ENCODE measurements around the gene TRAF3IP1.
A peak's percentile ranks its signal among the peaks of the same experiment; 100 is the strongest.
"Not testable (repeated sequence)": the region's sequence is repeated elsewhere in the genome, so short reads cannot be mapped to it uniquely, and the experiment has no call there.

Gene TRAF3IP1

DNA sequence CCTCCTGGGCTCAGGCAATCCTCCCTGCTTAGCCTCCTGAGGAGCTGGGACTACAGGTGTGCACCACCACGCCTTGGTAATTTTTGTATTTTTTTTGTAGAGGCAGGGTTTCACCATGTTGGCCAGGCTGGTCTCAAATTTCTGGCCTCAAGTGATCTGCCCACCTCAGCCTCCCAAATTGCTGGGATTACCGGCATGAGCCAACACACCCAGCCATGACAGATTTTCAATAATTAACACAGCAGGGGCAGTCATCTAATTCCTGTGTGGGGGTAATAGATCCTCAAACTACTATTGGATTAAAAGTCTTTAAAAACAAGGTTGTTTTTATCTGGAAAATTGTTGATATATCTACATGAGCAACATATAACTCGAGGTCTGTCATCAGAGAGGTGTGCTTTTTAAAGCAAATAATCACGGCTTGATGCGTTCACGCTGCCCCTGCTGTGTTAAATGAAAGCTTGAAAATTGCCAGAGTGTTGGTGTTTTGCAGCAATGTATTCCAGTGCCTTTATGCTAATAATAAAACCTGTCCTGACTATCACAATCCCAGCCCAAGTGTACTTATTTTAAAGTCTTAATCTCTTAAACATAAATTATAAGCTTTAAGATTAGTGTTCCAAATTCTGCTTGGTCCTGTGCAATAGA, 70.8 kb downstream of the TRAF3IP1 start:
- H3K9ac ChIP-seq (ENCODE audit: insufficient read length) = no peak overlapping the region
- no peak for DNase-seq (ENCODE audit: low read depth, low spot score)
- no peaks in the 10 kb centered on the region for H3K9me3 ChIP-seq (ENCODE audit: low read depth, low read length)
- TF ChIP-seq FOXP2 (optimal IDR thresholded peaks at IDR 0.05; ENCODE audit: control extremely low read depth, extremely low read length, insufficient read depth) (no peak), EZH2 (IDR thresholded peaks at IDR 0.05) (no peak), POLR2AphosphoS5 (IDR thresholded peaks at IDR 0.05; ENCODE audit: borderline replicate concordance, low read depth, low read length) (no peak)
- no peaks in the 10 kb centered on the region for H3K36me3 ChIP-seq (ENCODE audit: insufficient read depth, low read length)
- H3K4me3 ChIP-seq = no peak overlapping the region
- no peak overlapping the region for H3K27ac ChIP-seq

DNA sequence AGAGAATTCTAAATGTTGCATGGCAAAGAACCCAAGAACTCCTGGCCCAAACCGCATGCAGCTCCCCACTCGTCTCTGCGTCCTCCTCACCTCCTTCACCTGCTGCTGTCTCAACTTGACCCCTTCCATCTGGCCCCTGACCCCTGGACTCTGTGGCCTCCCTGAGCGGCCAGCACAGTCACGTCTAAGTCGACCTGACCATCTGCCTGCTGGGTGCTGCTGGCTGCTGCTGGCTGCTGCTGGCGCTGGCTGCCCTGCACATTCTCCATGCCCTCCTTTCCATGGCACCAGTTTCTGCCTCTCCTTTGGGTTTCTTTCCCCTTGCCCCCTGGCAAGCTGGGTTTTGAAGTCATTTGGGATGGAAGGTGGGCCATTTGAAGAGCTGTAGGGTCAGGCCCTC, 76.3 kb downstream of the TRAF3IP1 start:
- Histone ChIP-seq H3K4me3 (no peak overlapping the region), H3K36me3 (ENCODE audit: insufficient read depth, low read length) (no peaks in the 10 kb centered on the region), H3K27ac (no peak overlapping the region), H3K9ac (ENCODE audit: insufficient read length) (no peak overlapping the region), H3K9me3 (ENCODE audit: low read depth, low read length) (no peaks in the 10 kb centered on the region)
- TF ChIP-seq FOXP2 (optimal IDR thresholded peaks at IDR 0.05; ENCODE audit: control extremely low read depth, extremely low read length, insufficient read depth) = no peak
- TF ChIP-seq EZH2 (IDR thresholded peaks at IDR 0.05) = no peak
- no peak for TF ChIP-seq POLR2AphosphoS5 (IDR thresholded peaks at IDR 0.05; ENCODE audit: borderline replicate concordance, low read depth, low read length)
- no peak for DNase-seq (ENCODE audit: low read depth, low spot score)

DNA sequence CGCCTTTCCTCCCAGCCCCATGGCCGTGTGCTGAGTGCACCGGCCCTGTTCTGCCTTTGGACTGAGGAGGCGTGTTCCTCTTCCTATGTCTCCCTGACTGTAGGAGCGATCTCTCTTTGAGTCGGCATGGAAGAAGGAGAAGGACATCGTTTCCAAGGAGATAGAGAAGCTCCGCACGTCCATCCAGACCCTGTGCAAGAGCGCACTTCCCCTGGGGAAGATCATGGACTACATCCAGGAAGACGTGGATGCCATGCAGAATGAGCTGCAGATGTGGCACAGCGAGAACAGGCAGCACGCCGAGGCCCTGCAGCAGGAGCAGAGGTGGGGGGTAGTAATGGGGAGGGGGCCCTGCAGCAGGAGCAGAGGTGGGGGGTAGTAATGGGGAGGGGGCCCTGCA, 77.0 kb downstream of the TRAF3IP1 start:
- H3K9me3 ChIP-seq (ENCODE audit: low read depth, low read length) = no peaks in the 10 kb centered on the region
- no peak overlapping the region for H3K9ac ChIP-seq (ENCODE audit: insufficient read length)
- H3K4me3 ChIP-seq = no peak overlapping the region
- H3K27ac ChIP-seq = no peak overlapping the region
- DNase-seq (ENCODE audit: low read depth, low spot score) = no peak
- H3K36me3 ChIP-seq (ENCODE audit: insufficient read depth, low read length) = no peaks in the 10 kb centered on the region
- TF ChIP-seq POLR2AphosphoS5 (IDR thresholded peaks at IDR 0.05; ENCODE audit: borderline replicate concordance, low read depth, low read length) = no peak
- no peak for TF ChIP-seq FOXP2 (optimal IDR thresholded peaks at IDR 0.05; ENCODE audit: control extremely low read depth, extremely low read length, insufficient read depth)
- TF ChIP-seq EZH2 (IDR thresholded peaks at IDR 0.05) = no peak

DNA sequence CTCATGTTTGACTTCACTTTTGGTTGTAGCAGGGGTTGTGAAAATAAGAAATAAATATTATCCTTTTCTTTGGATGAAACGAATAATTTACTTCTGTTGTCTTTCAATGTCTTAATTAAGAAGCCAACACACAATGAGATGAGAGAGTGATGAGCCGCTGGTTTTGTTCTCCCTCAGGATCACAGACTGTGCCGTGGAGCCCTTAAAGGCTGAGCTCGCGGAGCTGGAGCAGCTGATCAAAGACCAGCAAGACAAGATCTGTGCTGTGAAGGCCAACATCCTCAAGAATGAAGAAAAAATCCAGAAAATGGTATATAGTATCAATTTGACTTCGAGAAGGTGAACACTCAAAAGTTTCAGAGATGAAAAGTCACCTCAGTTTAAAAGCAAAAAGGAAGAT, 78.3 kb downstream of the TRAF3IP1 start:
- H3K36me3 ChIP-seq (ENCODE audit: insufficient read depth, low read length) = no peaks in the 10 kb centered on the region
- H3K4me3 ChIP-seq = no peak overlapping the region
- TF ChIP-seq POLR2AphosphoS5 (IDR thresholded peaks at IDR 0.05; ENCODE audit: borderline replicate concordance, low read depth, low read length) = no peak
- no peak for TF ChIP-seq FOXP2 (optimal IDR thresholded peaks at IDR 0.05; ENCODE audit: control extremely low read depth, extremely low read length, insufficient read depth)
- no peak for TF ChIP-seq EZH2 (IDR thresholded peaks at IDR 0.05)
- no peak for DNase-seq (ENCODE audit: low read depth, low spot score)
- H3K27ac ChIP-seq = no peak overlapping the region
- H3K9ac ChIP-seq (ENCODE audit: insufficient read length) = no peak overlapping the region
- no peaks in the 10 kb centered on the region for H3K9me3 ChIP-seq (ENCODE audit: low read depth, low read length)

DNA sequence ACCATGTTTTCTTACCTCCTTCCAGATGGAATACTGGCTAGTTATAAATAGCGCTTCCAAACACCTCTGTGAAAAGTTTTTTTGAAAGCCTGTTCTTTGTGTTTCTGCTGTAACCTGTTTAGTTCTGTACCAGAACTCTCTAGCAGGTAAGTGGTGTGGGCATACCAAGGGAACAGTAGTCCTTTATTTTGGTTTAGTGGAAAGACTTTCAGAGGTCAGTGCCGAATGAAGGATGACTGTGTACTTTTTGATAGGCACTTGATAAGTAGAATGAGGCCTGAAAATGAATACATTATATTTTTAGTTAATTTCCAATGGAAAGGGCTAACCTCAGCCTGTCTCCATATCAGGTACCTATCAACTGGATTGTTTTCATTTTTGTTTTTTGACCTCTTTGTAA, 78.8 kb downstream of the TRAF3IP1 start:
- Histone ChIP-seq H3K36me3 (ENCODE audit: insufficient read depth, low read length) (no peaks in the 10 kb centered on the region), H3K27ac (0 out of 2 replicates have a peak overlapping the region, but pooled peaks have one; percentile 3), H3K4me3 (no peak overlapping the region), H3K9me3 (ENCODE audit: low read depth, low read length) (no peaks in the 10 kb centered on the region), H3K9ac (ENCODE audit: insufficient read length) (no peak overlapping the region)
- no peak for TF ChIP-seq FOXP2 (optimal IDR thresholded peaks at IDR 0.05; ENCODE audit: control extremely low read depth, extremely low read length, insufficient read depth)
- TF ChIP-seq POLR2AphosphoS5 (IDR thresholded peaks at IDR 0.05; ENCODE audit: borderline replicate concordance, low read depth, low read length) = no peak
- no peak for TF ChIP-seq EZH2 (IDR thresholded peaks at IDR 0.05)
- no peak for DNase-seq (ENCODE audit: low read depth, low spot score)

DNA sequence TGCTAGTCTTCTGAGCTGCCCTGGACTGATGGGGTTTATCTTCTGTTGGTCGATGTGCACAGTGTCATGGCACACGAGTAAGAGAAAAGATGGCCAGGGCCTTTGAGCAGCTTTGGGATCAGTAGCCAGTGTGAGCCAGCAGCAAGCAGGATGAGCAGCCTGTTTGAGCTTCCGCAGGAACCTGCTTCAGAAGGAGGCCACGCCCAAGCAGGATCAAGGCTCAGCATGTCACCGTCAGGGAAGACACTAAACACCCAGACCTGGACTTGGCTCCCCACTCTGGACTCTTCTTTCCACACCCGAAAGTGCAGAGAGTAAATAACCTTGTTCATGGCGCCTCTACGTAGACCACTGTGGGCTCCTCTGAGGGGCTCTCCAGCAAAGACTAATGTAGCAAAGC, 81.2 kb downstream of the TRAF3IP1 start:
- Histone ChIP-seq H3K9me3 (ENCODE audit: low read depth, low read length) (no peaks in the 10 kb centered on the region), H3K9ac (ENCODE audit: insufficient read length) (no peak overlapping the region), H3K36me3 (ENCODE audit: insufficient read depth, low read length) (no peaks in the 10 kb centered on the region), H3K4me3 (no peak overlapping the region), H3K27ac (no peak overlapping the region)
- TF ChIP-seq POLR2AphosphoS5 (IDR thresholded peaks at IDR 0.05; ENCODE audit: borderline replicate concordance, low read depth, low read length) (no peak), EZH2 (IDR thresholded peaks at IDR 0.05) (no peak), FOXP2 (optimal IDR thresholded peaks at IDR 0.05; ENCODE audit: control extremely low read depth, extremely low read length, insufficient read depth) (no peak)
- no peak for DNase-seq (ENCODE audit: low read depth, low spot score)

DNA sequence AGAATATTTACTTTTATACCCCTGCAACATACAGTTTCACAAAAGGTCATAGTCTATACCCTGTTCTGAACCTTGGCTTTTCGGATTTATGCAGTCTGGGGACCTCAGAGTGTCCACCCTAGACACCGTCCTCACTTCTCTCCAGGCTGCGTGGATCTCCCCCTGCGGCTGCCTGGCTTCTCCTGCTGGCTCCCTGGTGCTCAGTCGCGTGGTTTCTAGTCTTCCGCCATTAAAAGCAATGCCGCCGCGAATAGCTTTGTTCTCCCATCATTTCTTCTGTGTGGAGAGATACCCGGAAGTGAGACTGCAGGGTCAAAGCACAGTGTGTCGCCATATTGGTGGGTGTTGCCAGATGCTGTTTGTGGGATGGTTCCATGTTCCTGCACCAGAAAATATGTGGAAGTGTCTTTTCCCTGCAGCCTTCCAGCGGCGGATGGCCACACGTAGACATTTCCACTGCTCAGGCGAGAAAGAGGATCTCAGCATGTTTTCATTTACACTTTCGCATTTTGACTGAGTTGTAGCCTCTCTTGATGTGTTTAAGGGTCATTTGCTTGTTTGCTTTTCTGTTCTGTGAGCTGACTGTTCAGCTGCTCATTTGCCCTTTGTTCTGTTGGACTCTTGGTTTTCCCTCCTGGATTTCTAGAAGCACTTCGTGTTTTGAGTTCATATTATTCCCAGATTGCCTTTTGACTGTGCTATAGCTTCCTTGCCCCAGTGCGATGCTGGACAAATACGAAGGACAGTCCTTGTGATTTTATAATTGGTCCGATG, 83.5 kb downstream of the TRAF3IP1 start:
- H3K9ac ChIP-seq (ENCODE audit: insufficient read length) = no peak overlapping the region
- DNase-seq (ENCODE audit: low read depth, low spot score) = no peak
- H3K27ac ChIP-seq = no peak overlapping the region
- no peak for TF ChIP-seq EZH2 (IDR thresholded peaks at IDR 0.05)
- no peak for TF ChIP-seq FOXP2 (optimal IDR thresholded peaks at IDR 0.05; ENCODE audit: control extremely low read depth, extremely low read length, insufficient read depth)
- no peak for TF ChIP-seq POLR2AphosphoS5 (IDR thresholded peaks at IDR 0.05; ENCODE audit: borderline replicate concordance, low read depth, low read length)
- H3K4me3 ChIP-seq = no peak overlapping the region
- no peaks in the 10 kb centered on the region for H3K36me3 ChIP-seq (ENCODE audit: insufficient read depth, low read length)
- no peaks in the 10 kb centered on the region for H3K9me3 ChIP-seq (ENCODE audit: low read depth, low read length)

DNA sequence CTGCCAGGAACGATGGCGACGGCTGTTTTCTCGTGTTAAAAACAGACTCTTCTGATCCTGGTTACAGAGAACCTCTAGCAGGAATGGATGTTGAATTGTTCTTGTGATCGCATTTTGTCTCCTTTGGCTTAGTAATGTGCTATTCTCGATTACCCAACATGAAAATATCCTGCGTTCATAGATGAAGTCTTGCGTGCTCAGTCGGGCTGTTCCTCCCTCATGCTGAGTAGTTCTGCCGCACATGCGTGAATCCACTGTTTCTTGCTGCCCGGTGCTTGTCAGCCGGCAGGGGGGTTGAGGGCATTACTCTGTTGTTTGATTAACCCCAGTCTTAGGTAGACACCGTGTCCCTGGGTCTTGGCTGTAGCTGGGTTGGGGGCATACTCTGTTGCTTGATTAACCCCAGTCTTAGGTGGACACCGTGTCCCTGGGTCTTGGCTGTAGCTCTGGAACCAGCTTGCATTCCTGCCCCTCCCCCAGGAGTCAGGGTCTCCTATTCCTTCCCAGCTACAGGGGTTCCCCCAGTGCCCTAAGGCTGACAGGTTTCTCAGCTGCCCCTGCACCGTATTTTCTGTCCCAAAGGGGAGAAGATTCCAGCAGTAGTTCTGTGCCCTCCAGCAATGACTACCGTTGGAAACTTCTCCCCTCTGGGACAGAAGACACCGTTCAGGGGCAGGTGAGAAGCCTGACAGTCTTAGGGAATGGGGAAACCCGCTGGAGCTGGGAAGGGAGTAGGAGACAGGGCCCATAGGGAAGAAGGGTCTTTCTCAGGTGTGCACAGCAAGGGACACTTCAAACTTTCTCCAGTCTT, 84.3 kb downstream of the TRAF3IP1 start:
- H3K36me3 ChIP-seq (ENCODE audit: insufficient read depth, low read length) = no peaks in the 10 kb centered on the region
- no peak overlapping the region for H3K27ac ChIP-seq
- H3K4me3 ChIP-seq = no peak overlapping the region
- TF ChIP-seq POLR2AphosphoS5 (IDR thresholded peaks at IDR 0.05; ENCODE audit: borderline replicate concordance, low read depth, low read length) (no peak), EZH2 (IDR thresholded peaks at IDR 0.05) (no peak), FOXP2 (optimal IDR thresholded peaks at IDR 0.05; ENCODE audit: control extremely low read depth, extremely low read length, insufficient read depth) (no peak)
- H3K9ac ChIP-seq (ENCODE audit: insufficient read length) = no peak overlapping the region
- no peak for DNase-seq (ENCODE audit: low read depth, low spot score)
- H3K9me3 ChIP-seq (ENCODE audit: low read depth, low read length) = no peaks in the 10 kb centered on the region

DNA sequence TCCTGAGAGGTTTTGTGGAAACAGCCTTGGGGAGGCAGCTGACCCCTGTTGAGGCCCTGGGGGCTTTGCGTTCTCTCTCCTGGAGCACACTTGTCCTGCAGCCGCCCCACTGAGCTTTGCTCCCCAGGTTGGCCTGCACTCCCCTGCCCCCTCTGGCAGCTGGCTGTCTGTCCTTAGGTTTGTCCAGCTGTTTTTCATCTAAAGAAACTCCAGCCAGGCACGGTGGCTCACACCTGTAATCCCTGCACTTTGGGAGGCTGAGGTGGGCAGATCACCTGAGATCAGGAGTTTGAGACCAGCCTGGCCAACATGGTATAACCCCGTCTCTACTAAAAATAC, 84.9 kb downstream of the TRAF3IP1 start:
- not testable (repeated sequence) for H3K4me3 ChIP-seq; H3K36me3 ChIP-seq (ENCODE audit: insufficient read depth, low read length); DNase-seq (ENCODE audit: low read depth, low spot score); H3K27ac ChIP-seq; H3K9me3 ChIP-seq (ENCODE audit: low read depth, low read length); H3K9ac ChIP-seq (ENCODE audit: insufficient read length)
